Trophoblast cell (in vitro differentiated cells and primary cell): ENCODE results near the gene SAMD3.

ENCODE experiments used
- DNase-seq, 2 donors: peaks; one replicate each; pipeline ENCODE4 v3.0.0-alpha.2; 2016
- H2AFZ ChIP-seq: 2 replicates; pipeline ENCODE4 v1.6.1; 2013; ENCODE audit warnings: low read length, moderate library complexity, mild to moderate bottlenecking; ENCODE audit not compliant: insufficient read depth, poor library complexity
- H2AK5ac ChIP-seq: 2 replicates; pipeline ENCODE4 v1.6.1; 2013; ENCODE audit warnings: mild to moderate bottlenecking, low read length
- H2BK120ac ChIP-seq: 2 replicates; pipeline ENCODE4 v1.6.1; 2013; ENCODE audit warnings: low read length, mild to moderate bottlenecking, moderate library complexity; ENCODE audit not compliant: insufficient read depth, poor library complexity
- H2BK12ac ChIP-seq: 2 replicates; pipeline ENCODE4 v1.6.1; 2013; ENCODE audit warnings: mild to moderate bottlenecking, low read length, moderate library complexity
- H2BK5ac ChIP-seq: 2 replicates; pipeline ENCODE4 v1.6.1; 2013; ENCODE audit warnings: low read length, low read depth, moderate library complexity, mild to moderate bottlenecking; ENCODE audit not compliant: poor library complexity
- H3K14ac ChIP-seq: 2 replicates; pipeline ENCODE4 v1.6.1; 2013; ENCODE audit warnings: mild to moderate bottlenecking, low read length
- H3K18ac ChIP-seq: 2 replicates; pipeline ENCODE4 v1.6.1; 2013; ENCODE audit warnings: mild to moderate bottlenecking, low read length
- H3K23ac ChIP-seq: 2 replicates; pipeline ENCODE4 v1.6.1; 2013; ENCODE audit warnings: low read length
- H3K27ac ChIP-seq: 2 replicates; pipeline ENCODE4 v1.5.1; 2013; ENCODE audit warnings: low read depth, mild to moderate bottlenecking, inconsistent platforms, low read length, moderate library complexity
- H3K27me3 ChIP-seq: 2 replicates; pipeline ENCODE4 v1.6.1; 2013; ENCODE audit warnings: inconsistent platforms, mild to moderate bottlenecking, low read length, moderate library complexity; ENCODE audit not compliant: insufficient read depth
- H3K36me3 ChIP-seq, 2 experiments: 1 replicate in 1 of 2; 2 replicates in 1 of 2; pipeline ENCODE4 v1.6.1; 2013; ENCODE audit warnings: low read length in 2 of 2, mild to moderate bottlenecking in 2 of 2, moderate library complexity in 1 of 2; ENCODE audit not compliant: insufficient read depth in 2 of 2, control insufficient read depth in 1 of 2
- H3K4ac ChIP-seq: 2 replicates; pipeline ENCODE4 v1.6.1; 2013; ENCODE audit warnings: low read depth, mild to moderate bottlenecking, low read length, moderate library complexity
- H3K4me1 ChIP-seq, 2 experiments: 1 replicate in 1 of 2; 2 replicates in 1 of 2; pipeline ENCODE4 v1.6.1; 2013; ENCODE audit warnings: low read length in 2 of 2, mild to moderate bottlenecking in 2 of 2, moderate library complexity in 1 of 2; ENCODE audit not compliant: insufficient read depth in 2 of 2, control insufficient read depth in 1 of 2
- H3K4me2 ChIP-seq: 2 replicates; pipeline ENCODE4 v1.6.1; 2013; ENCODE audit warnings: inconsistent platforms, mild to moderate bottlenecking, low read length, moderate library complexity
- H3K4me3 ChIP-seq: 2 replicates; pipeline ENCODE4 v1.5.1; 2013; ENCODE audit warnings: mild to moderate bottlenecking, low read depth, low read length, inconsistent platforms
- H3K79me1 ChIP-seq: one replicate; pipeline ENCODE4 v1.6.1; 2013; ENCODE audit warnings: low read length
- H3K79me2 ChIP-seq: 2 replicates; pipeline ENCODE4 v1.6.1; 2013; ENCODE audit warnings: low read length, mild to moderate bottlenecking; ENCODE audit not compliant: control insufficient read depth, insufficient read depth, poor library complexity
- H3K9ac ChIP-seq: 2 replicates; pipeline ENCODE4 v1.6.1; 2013; ENCODE audit warnings: mild to moderate bottlenecking, low read length
- H3K9me3 ChIP-seq: 2 replicates; pipeline ENCODE4 v1.6.1; 2013; ENCODE audit warnings: low read depth, mild to moderate bottlenecking, control low read depth, inconsistent platforms, low read length; ENCODE audit not compliant: insufficient read depth
- H4K12ac ChIP-seq: 2 replicates; pipeline ENCODE4 v1.6.1; 2013; ENCODE audit warnings: low read depth, mild to moderate bottlenecking, low read length, moderate library complexity
- H4K8ac ChIP-seq: 2 replicates; pipeline ENCODE4 v1.6.1; 2013; ENCODE audit warnings: low read depth, mild to moderate bottlenecking, low read length, moderate library complexity
- H4K91ac ChIP-seq: one replicate; pipeline ENCODE4 v1.6.1; 2013; ENCODE audit warnings: low read depth, mild to moderate bottlenecking, low read length, moderate library complexity
- WGBS: extraction: QIAGEN DNeasy Blood & Tissue Kit; methylation state at CpG from one replicate; pipeline ENCODE4 v1.1.7; 2013; ENCODE audit warnings: missing lambda C conversion rate; ENCODE audit not compliant: insufficient read length, insufficient coverage; ENCODE audit errors: extremely low coverage; 5-methylcytosine and 5-hydroxymethylcytosine counted together

The SAMD3 gene

DNA sequence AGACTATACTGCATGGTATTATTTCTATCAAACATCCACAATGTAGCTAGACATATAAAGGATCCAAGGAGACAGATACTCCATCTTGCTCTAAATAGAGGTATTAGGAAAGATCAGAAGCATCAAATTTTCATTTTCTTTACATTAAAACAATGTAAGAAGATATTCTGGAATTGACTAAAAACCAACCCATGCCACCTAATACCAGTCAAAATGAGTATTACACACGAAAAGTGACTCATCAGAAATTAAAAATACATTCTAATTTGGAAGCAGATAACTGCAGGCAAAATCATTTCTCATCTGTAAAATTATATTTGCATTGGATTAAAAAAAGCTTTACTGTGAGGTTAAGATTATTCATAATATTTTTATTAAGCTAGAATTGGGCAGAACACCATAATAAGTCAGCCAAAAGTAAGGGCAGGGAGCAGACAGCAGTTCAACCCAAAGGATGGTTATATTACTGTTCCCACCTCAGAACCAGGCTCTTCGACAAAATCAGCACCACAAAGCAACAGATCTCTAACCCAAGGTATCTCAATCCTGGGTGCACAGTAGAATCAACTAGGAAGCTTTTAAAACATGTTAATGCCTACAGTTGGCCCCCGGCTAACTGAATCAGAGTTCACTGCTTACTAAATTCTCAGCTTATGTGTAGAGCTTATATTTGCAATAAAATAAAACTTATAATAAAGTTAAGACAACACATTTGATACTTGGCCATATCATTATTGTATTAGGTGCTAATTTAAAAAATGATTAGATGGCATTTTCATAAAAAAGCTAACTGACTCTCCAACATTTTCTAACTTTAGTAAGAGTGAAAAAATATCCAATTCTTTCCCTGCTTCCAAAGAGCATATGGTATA, 35.2 kb downstream of the SAMD3 start:
- no peak overlapping the region for H3K4me3 ChIP-seq
- peaks cover 4% of the 10 kb centered on the region in 2 experiments for H3K4me1 ChIP-seq
- H3K23ac ChIP-seq, result no peak overlapping the region
- no peak overlapping the region for H3K27ac ChIP-seq
- no peak overlapping the region for H2BK12ac ChIP-seq
- H4K91ac ChIP-seq, result no peak overlapping the region
- no peak overlapping the region for H2AFZ ChIP-seq
- no peak overlapping the region for H4K8ac ChIP-seq
- H3K14ac ChIP-seq, result no peak overlapping the region
- no peak overlapping the region for H3K18ac ChIP-seq
- H3K79me2 ChIP-seq, result no peaks in the 10 kb centered on the region
- H3K36me3 ChIP-seq, result no peaks in the 10 kb centered on the region
- no peak overlapping the region for H2AK5ac ChIP-seq
- no peak overlapping the region for H2BK120ac ChIP-seq
- H3K9ac ChIP-seq, result no peak overlapping the region
- WGBS, result no CpG with 5 or more reads among the region's 3 CpGs
- H4K12ac ChIP-seq, result no peak overlapping the region
- no peaks in the 10 kb centered on the region for H3K27me3 ChIP-seq
- no peak for DNase-seq
- no peak overlapping the region for H3K4ac ChIP-seq
- H2BK5ac ChIP-seq, result no peak overlapping the region
- no peak overlapping the region for H3K4me2 ChIP-seq
- H3K9me3 ChIP-seq, result no peaks in the 10 kb centered on the region
- H3K79me1 ChIP-seq, result no peaks in the 10 kb centered on the region

DNA sequence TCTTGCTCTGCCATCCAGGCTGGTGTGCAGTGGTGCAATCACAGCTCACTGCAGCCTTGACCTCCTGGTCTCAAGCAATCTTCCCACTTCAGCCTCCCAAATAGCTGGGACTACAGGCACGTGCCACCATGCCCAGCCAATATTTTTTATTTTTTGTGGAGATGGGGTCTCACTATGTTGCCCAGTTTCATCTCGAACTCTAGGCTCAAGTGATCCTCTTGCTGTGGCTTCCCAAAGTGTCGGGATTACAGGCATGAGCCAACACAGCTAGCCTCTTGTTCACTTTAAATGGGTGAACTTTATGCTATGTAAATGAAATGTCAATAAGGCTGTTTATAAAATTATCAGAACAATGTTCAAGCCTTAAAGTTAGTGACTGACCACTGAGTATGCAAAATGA, 37.1 kb downstream of the SAMD3 start:
- no peak overlapping the region for H3K18ac ChIP-seq
- no peak overlapping the region for H4K91ac ChIP-seq
- H2BK12ac ChIP-seq, result no peak overlapping the region
- no peak overlapping the region for H2BK120ac ChIP-seq
- H3K23ac ChIP-seq, result no peak overlapping the region
- no peaks in the 10 kb centered on the region for H3K9me3 ChIP-seq
- H3K4me3 ChIP-seq, result no peak overlapping the region
- H3K79me1 ChIP-seq, result no peaks in the 10 kb centered on the region
- H4K8ac ChIP-seq, result no peak overlapping the region
- H2AFZ ChIP-seq, result no peak overlapping the region
- no peak overlapping the region for H3K9ac ChIP-seq
- no peak overlapping the region for H4K12ac ChIP-seq
- H3K36me3 ChIP-seq, result no peaks in the 10 kb centered on the region
- H2AK5ac ChIP-seq, result no peak overlapping the region
- no peaks in the 10 kb centered on the region for H3K27me3 ChIP-seq
- no peak overlapping the region for H3K27ac ChIP-seq
- no peaks in the 10 kb centered on the region for H3K79me2 ChIP-seq
- no peak overlapping the region for H3K4ac ChIP-seq
- no peak for DNase-seq
- H3K4me1 ChIP-seq, result peaks cover 4% of the 10 kb centered on the region in 2 experiments
- no CpG with 5 or more reads among the region's 3 CpGs for WGBS
- no peak overlapping the region for H2BK5ac ChIP-seq
- H3K14ac ChIP-seq, result no peak overlapping the region
- no peak overlapping the region for H3K4me2 ChIP-seq

DNA sequence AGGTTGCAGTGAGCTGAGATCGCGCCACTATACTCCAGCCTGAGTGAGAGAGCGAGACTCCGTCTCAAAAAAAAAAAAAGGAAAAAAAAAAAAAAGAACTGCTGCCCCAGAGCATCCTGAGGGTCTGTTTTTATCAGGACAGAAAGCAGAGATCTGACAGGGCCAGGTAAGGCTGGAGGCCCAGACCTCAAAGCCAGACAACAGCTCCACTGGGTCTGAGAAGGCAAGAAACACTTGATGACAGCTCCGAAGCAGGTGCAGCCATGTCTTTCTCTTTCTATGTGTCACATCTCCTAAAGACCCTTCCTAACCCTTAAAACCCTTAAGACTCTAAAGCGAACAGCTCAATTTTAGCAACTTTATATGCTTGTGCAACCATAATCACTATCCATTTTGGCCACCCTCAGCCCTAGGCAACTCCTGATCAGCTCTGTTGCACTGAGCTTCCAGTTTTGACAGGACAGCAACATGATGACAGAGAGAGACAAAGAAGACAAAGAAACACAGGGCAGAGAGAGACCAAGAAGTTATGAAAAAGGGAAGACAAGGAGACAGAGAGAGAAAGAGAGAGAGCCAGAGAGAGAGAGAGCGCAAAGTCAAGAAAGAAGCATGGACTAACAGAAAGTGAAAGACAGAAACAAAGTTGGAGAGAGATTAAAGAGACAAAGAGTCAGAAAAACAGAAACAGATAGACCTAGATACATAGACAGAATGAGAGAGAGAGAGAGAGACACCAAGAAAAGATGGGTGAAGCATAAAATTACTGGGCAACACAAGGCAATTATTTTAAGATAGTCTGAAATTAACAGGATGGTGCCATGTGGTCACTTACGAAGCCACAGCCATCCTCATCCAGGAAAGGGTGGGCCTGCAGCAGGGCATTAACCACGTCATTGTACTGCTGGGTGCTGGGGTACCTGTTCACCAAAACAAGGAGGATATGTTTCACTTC, 39.2 kb downstream of the SAMD3 start:
- no peak overlapping the region for H3K9ac ChIP-seq
- H2AK5ac ChIP-seq, result no peak overlapping the region
- H4K91ac ChIP-seq, result no peak overlapping the region
- H3K27ac ChIP-seq, result no peak overlapping the region
- no peaks in the 10 kb centered on the region for H3K27me3 ChIP-seq
- no peak overlapping the region for H4K8ac ChIP-seq
- H3K79me2 ChIP-seq, result no peaks in the 10 kb centered on the region
- no peak overlapping the region for H4K12ac ChIP-seq
- no peak overlapping the region for H2BK12ac ChIP-seq
- no peak for DNase-seq
- H3K4me3 ChIP-seq, result no peak overlapping the region
- WGBS, result no CpG with 5 or more reads among the region's 9 CpGs
- no peak overlapping the region for H3K4me2 ChIP-seq
- H2BK120ac ChIP-seq, result no peak overlapping the region
- H3K36me3 ChIP-seq, result no peaks in the 10 kb centered on the region
- no peak overlapping the region for H3K23ac ChIP-seq
- H3K4me1 ChIP-seq, result peaks cover 4 to 7% of the 10 kb centered on the region in 2 experiments
- H3K18ac ChIP-seq, result no peak overlapping the region
- no peak overlapping the region for H3K14ac ChIP-seq
- H3K4ac ChIP-seq, result no peak overlapping the region
- H2AFZ ChIP-seq, result no peak overlapping the region
- no peak overlapping the region for H2BK5ac ChIP-seq
- H3K9me3 ChIP-seq, result no peaks in the 10 kb centered on the region
- H3K79me1 ChIP-seq, result no peaks in the 10 kb centered on the region

DNA sequence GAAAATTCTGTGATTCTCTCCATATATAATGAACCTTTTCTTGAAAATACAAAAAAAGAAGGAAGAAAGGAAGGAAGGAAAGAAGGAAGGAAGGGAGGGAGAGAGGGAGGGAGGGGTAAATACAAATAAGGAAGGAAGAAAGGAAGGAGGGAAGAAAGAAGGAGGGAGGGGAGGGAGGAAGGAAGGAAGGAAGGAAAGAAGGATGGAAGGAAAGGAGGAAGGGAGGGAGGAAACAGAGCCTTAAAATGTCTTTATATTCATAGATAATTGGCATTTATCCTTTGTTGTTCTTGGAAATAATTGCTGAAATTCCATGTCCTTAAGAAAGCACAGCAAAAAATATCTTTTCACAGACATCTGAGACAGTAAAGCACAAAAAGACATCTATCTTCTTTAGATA, 40.3 kb downstream of the SAMD3 start:
- Histone ChIP-seq H3K4me2 (no peak overlapping the region), H3K18ac (no peak overlapping the region), H3K36me3 (no peaks in the 10 kb centered on the region), H2BK120ac (no peak overlapping the region), H4K8ac (no peak overlapping the region), H2BK5ac (no peak overlapping the region), H4K91ac (no peak overlapping the region), H3K9ac (no peak overlapping the region), H3K9me3 (no peaks in the 10 kb centered on the region), H3K4me3 (no peak overlapping the region), H2BK12ac (no peak overlapping the region), H3K23ac (no peak overlapping the region), H3K79me2 (no peaks in the 10 kb centered on the region), H3K27ac (no peak overlapping the region), H2AFZ (no peak overlapping the region), H4K12ac (no peak overlapping the region), H2AK5ac (no peak overlapping the region), H3K14ac (no peak overlapping the region), H3K27me3 (no peaks in the 10 kb centered on the region), H3K79me1 (no peaks in the 10 kb centered on the region), H3K4ac (no peak overlapping the region), H3K4me1 (peaks cover 4 to 15% of the 10 kb centered on the region in 2 experiments)
- DNase-seq, result no peak
